Endothelial cell (in vitro differentiated cells): ENCODE data around the gene MRPS34. TPM values are rescaled to one million over a fixed set of nuclear protein-coding genes. Genes with fewer than 3 reads are reported as not detected.
A peak's percentile ranks its signal among the peaks of the same experiment; 100 is the strongest.
"Not testable (repeated sequence)": the region's sequence is repeated elsewhere in the genome, so short reads cannot be mapped to it uniquely, and the experiment has no call there.

Source experiments
- DNase-seq: peaks from one replicate; pipeline ENCODE4 v3.0.0; 2021; ENCODE audit warnings: low spot score
- H3K27ac Mint-ChIP-seq: one replicate; pipeline ENCODE4 v1.8.0; 2021; ENCODE audit warnings: mixed read lengths, inconsistent platforms; ENCODE audit not compliant: unreplicated experiment
- H3K27me3 Mint-ChIP-seq: one replicate; pipeline ENCODE4 v1.8.0; 2021; ENCODE audit warnings: mild to moderate bottlenecking, moderate library complexity, mixed read lengths, inconsistent platforms; ENCODE audit not compliant: unreplicated experiment
- H3K36me3 Mint-ChIP-seq: one replicate; pipeline ENCODE4 v1.8.0; 2021; ENCODE audit warnings: mild to moderate bottlenecking, low read depth, mixed read lengths, inconsistent platforms; ENCODE audit not compliant: unreplicated experiment
- H3K4me1 Mint-ChIP-seq: one replicate; pipeline ENCODE4 v1.8.0; 2021; ENCODE audit warnings: mild to moderate bottlenecking, mixed read lengths, inconsistent platforms; ENCODE audit not compliant: unreplicated experiment
- H3K4me3 Mint-ChIP-seq: one replicate; pipeline ENCODE4 v1.8.0; 2021; ENCODE audit warnings: mild to moderate bottlenecking, mixed read lengths, inconsistent platforms; ENCODE audit not compliant: unreplicated experiment
- H3K9me3 Mint-ChIP-seq: one replicate; pipeline ENCODE4 v1.8.0; 2021; ENCODE audit warnings: mixed read lengths, inconsistent platforms; ENCODE audit not compliant: unreplicated experiment
- CTCF ChIP-seq: fragments of 200-600 bp; sonication (generic); IDR thresholded peaks from one replicate; pipeline ENCODE4 v1.5.0; 2021; ENCODE audit warnings: antibody characterized with exemption; ENCODE audit not compliant: unreplicated experiment
- total RNA-seq: library from RNA; stranded (reverse); fragmentation: NEBNext Ultra II Directional; extraction: Animal tissue kit (Norgen Biotek cat#: 25700); gene quantifications from one replicate; pipeline ENCODE4 v1.2.1, GENCODE V29; 2021; ENCODE audit not compliant: unreplicated experiment

Gene MRPS34
- total RNA-seq, 1 donor from 2014 or later, result 62.7 TPM

GRCh38 chr16:1740781-1741490 is 32.0 kb downstream of the MRPS34 start:
- Mint-ChIP-seq H3K9me3 (no peaks in the 10 kb centered on the region), H3K36me3 (peaks cover 9% of the 10 kb centered on the region), H3K4me1 (peaks cover 2% of the 10 kb centered on the region), H3K27me3 (peaks cover 2% of the 10 kb centered on the region), H3K27ac (no peak overlapping the region), H3K4me3 (peak overlapping the region; percentile 7)
- no peak for DNase-seq
- no peak for TF ChIP-seq CTCF

- TF ChIP-seq CTCF, result no peak
- H3K27ac Mint-ChIP-seq, result no peak overlapping the region
- no peaks in the 10 kb centered on the region for H3K9me3 Mint-ChIP-seq
- H3K36me3 Mint-ChIP-seq, result peaks cover 8% of the 10 kb centered on the region
- H3K4me1 Mint-ChIP-seq, result peaks cover 2% of the 10 kb centered on the region
- H3K4me3 Mint-ChIP-seq, result no peak overlapping the region
- peaks cover 2% of the 10 kb centered on the region for H3K27me3 Mint-ChIP-seq
- DNase-seq, result no peak
These were observed 32.7 kb downstream of the MRPS34 start for GRCh38 chr16:1740234-1740633.

- no peaks in the 10 kb centered on the region for H3K9me3 Mint-ChIP-seq
- H3K27ac Mint-ChIP-seq, result no peak overlapping the region
- no peak for TF ChIP-seq CTCF
- H3K4me3 Mint-ChIP-seq, result peak overlapping the region; percentile 83
- peaks cover 5% of the 10 kb centered on the region for H3K4me1 Mint-ChIP-seq
- H3K27me3 Mint-ChIP-seq, result peaks cover 7% of the 10 kb centered on the region
- peaks cover 9% of the 10 kb centered on the region for H3K36me3 Mint-ChIP-seq
- DNase-seq, result no peak
These were observed 38.1 kb downstream of the MRPS34 start for GRCh38 chr16:1734816-1735215.

DNA sequence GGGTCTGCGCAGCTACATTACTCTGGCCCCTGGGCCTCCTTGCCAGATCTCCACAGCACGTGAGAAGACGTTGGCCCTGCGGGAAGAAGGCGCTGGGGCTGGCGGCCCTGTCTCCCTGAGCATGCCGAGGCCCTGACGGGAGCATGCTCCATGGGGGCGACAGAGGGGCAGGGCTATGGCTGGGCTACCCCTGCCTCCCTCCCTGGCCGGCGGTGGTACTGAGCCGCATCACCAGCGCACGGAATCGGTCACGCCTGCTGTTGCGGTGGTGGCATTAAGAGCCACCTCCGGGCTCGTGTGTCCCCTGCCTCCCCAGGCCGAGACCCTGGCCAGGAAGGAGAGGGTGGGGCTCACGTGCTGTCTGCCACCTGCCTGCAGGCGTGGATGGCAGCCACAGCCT is 38.8 kb downstream of the MRPS34 start:
- no peak for DNase-seq
- no peak overlapping the region for H3K4me3 Mint-ChIP-seq

GRCh38 chr16:1732551-1732987 is 40.4 kb downstream of the MRPS34 start:
- DNase-seq, H3K9me3 Mint-ChIP-seq, H3K4me1 Mint-ChIP-seq, H3K27ac Mint-ChIP-seq, H3K27me3 Mint-ChIP-seq: not testable (repeated sequence)
- Mint-ChIP-seq H3K4me3 (peak overlapping the region; percentile 47), H3K36me3 (peaks cover 22% of the 10 kb centered on the region)

More for the DNA sequence above, 38.8 kb downstream of the MRPS34 start:
- Mint-ChIP-seq H3K36me3 (peaks cover 11% of the 10 kb centered on the region), H3K9me3 (no peaks in the 10 kb centered on the region), H3K4me1 (peaks cover 5% of the 10 kb centered on the region), H3K27me3 (peaks cover 7% of the 10 kb centered on the region), H3K27ac (no peak overlapping the region)
- no peak for TF ChIP-seq CTCF
